IMR-90 (cell line): ENCODE measurements around the gene HOXA5. TPM values are rescaled to one million over a fixed set of nuclear protein-coding genes. Genes with fewer than 3 reads are reported as not detected.

ENCODE experiments used
- ATAC-seq: fragments of 200-7000 bp; cut with Tn5 transposase; 2 replicates; pipeline ENCODE4 v1.9.1; 2020; ENCODE audit warnings: low read depth, mild to moderate bottlenecking, moderate library complexity
- BruUV-seq: library from RNA; stranded (reverse); fragments of 400-500 nt; replicated peaks from 2 replicates; lab custom pipeline; 2021; lab: Mats Ljungman, UMichigan
- CTCF ChIA-PET: fragments of 300-600 bp; formaldehyde crosslinking; extraction: SDS; loops from one replicate; lab custom pipeline; 2021; ENCODE audit warnings: antibody characterized with exemption; lab: Yijun Ruan, JAX
- POLR2A ChIA-PET: fragments of 300-600 bp; sonication (Branson Sonifier 250); formaldehyde crosslinking; loops from one replicate; lab custom pipeline; 2022; ENCODE audit warnings: antibody characterized with exemption; ENCODE audit not compliant: unreplicated experiment; lab: Charles Lee
- DNase-seq: peaks from one replicate; pipeline ENCODE4 v3.0.0; 2013
- H2AFZ ChIP-seq: replicated peaks from 2 replicates; pipeline ENCODE3; 2013; ENCODE audit warnings: low read length, mild to moderate bottlenecking; ENCODE audit not compliant: poor library complexity
- H2AK5ac ChIP-seq: 2 replicates; pipeline ENCODE4 v1.6.1; 2013; ENCODE audit warnings: low read depth, low read length, inconsistent platforms
- H2AK9ac ChIP-seq: replicated peaks from 2 replicates; pipeline ENCODE3; 2013; ENCODE audit warnings: mild to moderate bottlenecking, low read depth, low read length, moderate library complexity; ENCODE audit not compliant: poor library complexity
- H2BK120ac ChIP-seq: 2 replicates; pipeline ENCODE4 v1.6.1; 2013; ENCODE audit warnings: low read depth, low read length, inconsistent platforms
- H2BK15ac ChIP-seq: 3 replicates; pipeline ENCODE4 v1.6.1; 2013; ENCODE audit warnings: low read depth, low read length, inconsistent platforms
- H2BK20ac ChIP-seq: 2 replicates; pipeline ENCODE4 v1.6.1; 2013; ENCODE audit warnings: low read depth, mild to moderate bottlenecking, inconsistent platforms, low read length, moderate library complexity
- H2BK5ac ChIP-seq: 2 replicates; pipeline ENCODE4 v1.6.1; 2013; ENCODE audit warnings: mild to moderate bottlenecking, low read depth, low read length, inconsistent platforms; ENCODE audit not compliant: poor library complexity, severe bottlenecking
- H3K14ac ChIP-seq: replicated peaks from 2 replicates; pipeline ENCODE4 v1.6.1; 2013; ENCODE audit warnings: low read depth, low read length, inconsistent platforms
- H3K18ac ChIP-seq: 2 replicates; pipeline ENCODE4 v1.6.1; 2013; ENCODE audit warnings: low read depth, low read length, control low read depth
- H3K23ac ChIP-seq: 2 replicates; pipeline ENCODE4 v1.6.1; 2013; ENCODE audit warnings: low read depth, low read length, inconsistent platforms
- H3K27ac ChIP-seq: 2 replicates; pipeline ENCODE4 v1.5.1; 2013; ENCODE audit warnings: mild to moderate bottlenecking, control low read depth, low read length; ENCODE audit not compliant: insufficient read depth
- H3K27me3 ChIP-seq: 2 replicates; pipeline ENCODE4 v1.6.1; 2013; ENCODE audit warnings: low read length; ENCODE audit not compliant: control insufficient read depth, insufficient read depth
- H3K36me3 ChIP-seq: 2 replicates; pipeline ENCODE4 v1.6.1; 2013; ENCODE audit warnings: low read length, mixed read lengths; ENCODE audit not compliant: control insufficient read depth, insufficient read depth
- H3K4ac ChIP-seq: 2 replicates; pipeline ENCODE4 v1.6.1; 2013; ENCODE audit warnings: low read depth, low read length, inconsistent platforms
- H3K4me1 ChIP-seq: 2 replicates; pipeline ENCODE4 v1.6.1; 2013; ENCODE audit warnings: low read length, mixed read lengths; ENCODE audit not compliant: control insufficient read depth, insufficient read depth
- H3K4me2 ChIP-seq: 2 replicates; pipeline ENCODE4 v1.6.1; 2013; ENCODE audit warnings: low read depth, mild to moderate bottlenecking, control low read depth, low read length, moderate library complexity
- H3K4me3 ChIP-seq: 2 replicates; pipeline ENCODE4 v1.5.1; 2013; ENCODE audit warnings: low read depth, mild to moderate bottlenecking, control low read depth, low read length, moderate library complexity; ENCODE audit not compliant: insufficient read depth
- H3K56ac ChIP-seq: 2 replicates; pipeline ENCODE4 v1.6.1; 2013; ENCODE audit warnings: low read length, inconsistent platforms; ENCODE audit not compliant: insufficient read depth; ENCODE audit errors: extremely low read depth
- H3K79me1 ChIP-seq, 2 experiments: 2 replicates each; pipeline ENCODE4 v1.6.1; 2013; ENCODE audit warnings: low read length in 2 of 2, inconsistent platforms in 1 of 2, low read depth in 1 of 2
- H3K9ac ChIP-seq: 2 replicates; pipeline ENCODE4 v1.6.1; 2013; ENCODE audit warnings: low read depth, low read length, control low read depth
- H3K9me1 ChIP-seq: 2 replicates; pipeline ENCODE4 v1.6.1; 2013; ENCODE audit warnings: low read length, inconsistent platforms; ENCODE audit not compliant: insufficient read depth
- H3K9me3 ChIP-seq: 2 replicates; pipeline ENCODE4 v1.6.1; 2013; ENCODE audit warnings: low read length; ENCODE audit not compliant: control insufficient read depth, insufficient read depth
- H4K20me1 ChIP-seq: 2 replicates; pipeline ENCODE4 v1.6.1; 2013; ENCODE audit warnings: low read length, inconsistent platforms; ENCODE audit not compliant: insufficient read depth
- H4K5ac ChIP-seq: 2 replicates; pipeline ENCODE4 v1.6.1; 2013; ENCODE audit warnings: mild to moderate bottlenecking, low read depth, low read length, control low read depth
- H4K8ac ChIP-seq, 2 experiments: 2 replicates each; pipeline ENCODE4 v1.6.1; 2013; ENCODE audit warnings: low read depth in 2 of 2, low read length in 2 of 2, control low read depth in 1 of 2, inconsistent platforms in 1 of 2
- H4K91ac ChIP-seq: 2 replicates; pipeline ENCODE4 v1.6.1; 2013; ENCODE audit warnings: low read depth, low read length, inconsistent platforms; ENCODE audit not compliant: insufficient read depth
- BHLHE40 ChIP-seq: fragments of 150-350 bp; IDR thresholded peaks from 2 replicates; pipeline ENCODE4 v1.6.1; 2016; ENCODE audit warnings: mild to moderate bottlenecking, low read depth, low read length
- CEBPB ChIP-seq: IDR thresholded peaks from 2 replicates; pipeline ENCODE4 v1.6.1; 2012; ENCODE audit warnings: low read depth, low read length, improper control_type of control experiment
- CHD1 ChIP-seq: IDR thresholded peaks from 2 replicates; pipeline ENCODE4 v1.6.1; 2012; ENCODE audit warnings: low read depth, low read length, improper control_type of control experiment
- CTCF ChIP-seq: conservative IDR thresholded peaks from 2 replicates; pipeline ENCODE4 v1.5.1; 2012; ENCODE audit warnings: mild to moderate bottlenecking, low read depth, low read length, improper control_type of control experiment
- ELK1 ChIP-seq: fragments of 150-350 bp; IDR thresholded peaks from 2 replicates; pipeline ENCODE4 v1.6.1; 2016; ENCODE audit warnings: low read depth, mild to moderate bottlenecking, low read length, moderate library complexity, borderline replicate concordance
- FOS ChIP-seq: fragments of 150-350 bp; IDR thresholded peaks from 2 replicates; pipeline ENCODE4 v1.6.1; 2016; ENCODE audit warnings: low read depth, low read length
- MAFK ChIP-seq: IDR thresholded peaks from 2 replicates; pipeline ENCODE4 v1.6.1; 2012; ENCODE audit warnings: low read depth, low read length, improper control_type of control experiment
- MAZ ChIP-seq: IDR thresholded peaks from 2 replicates; pipeline ENCODE4 v1.6.1; 2012; ENCODE audit warnings: low read depth, mild to moderate bottlenecking, low read length, improper control_type of control experiment, moderate library complexity, borderline replicate concordance
- MXI1 ChIP-seq: IDR thresholded peaks from 2 replicates; pipeline ENCODE4 v1.6.1; 2012; ENCODE audit warnings: low read depth, mild to moderate bottlenecking, low read length, moderate library complexity, borderline replicate concordance
- NFE2L2 ChIP-seq: fragments of 150-350 bp; IDR thresholded peaks from 2 replicates; pipeline ENCODE4 v1.6.1; 2016; ENCODE audit warnings: low read depth, mild to moderate bottlenecking, low read length
- POLR2A ChIP-seq: IDR thresholded peaks from 2 replicates; pipeline ENCODE4 v1.6.1; 2012; ENCODE audit warnings: mild to moderate bottlenecking, low read depth, low read length
- RAD21 ChIP-seq: IDR thresholded peaks from 2 replicates; pipeline ENCODE4 v1.6.1; 2012; ENCODE audit warnings: low read length, improper control_type of control experiment
- RCOR1 ChIP-seq: IDR thresholded peaks from 2 replicates; pipeline ENCODE4 v1.6.1; 2012; ENCODE audit warnings: mild to moderate bottlenecking, low read length, improper control_type of control experiment; ENCODE audit not compliant: insufficient replicate concordance
- RFX5 ChIP-seq: IDR thresholded peaks from 2 replicates; pipeline ENCODE4 v1.8.0; 2012; ENCODE audit warnings: low read depth, mild to moderate bottlenecking, low read length, moderate library complexity
- SMC3 ChIP-seq: fragments of 150-350 bp; IDR thresholded peaks from 2 replicates; pipeline ENCODE4 v1.6.1; 2016; ENCODE audit warnings: low read depth, mild to moderate bottlenecking, antibody characterized with exemption, low read length, moderate library complexity
- WGBS, 2 experiments: methylation state at CpG; one replicate each; pipeline versions ENCODE4 v1.1.5 to v1.1.7; 2013; ENCODE audit warnings: missing lambda C conversion rate in 2 of 2; ENCODE audit not compliant: insufficient read length in 1 of 2; ENCODE audit errors: extremely low coverage in 2 of 2; 5-methylcytosine and 5-hydroxymethylcytosine counted together
- dilution Hi-C: fragments of 300-500 bp; cut with HindIII; formaldehyde crosslinking; loops from one replicate; pipeline ENCODE4 v1.14.3; 2018; ENCODE audit warnings: low sequenced_read_pairs; ENCODE audit not compliant: unreplicated experiment
- in situ Hi-C: fragments of 300-500 bp; cut with MboI; formaldehyde crosslinking; loops from 3 replicates; pipeline ENCODE4 v1.14.3; 2019; ENCODE audit warnings: low sequenced_read_pairs, inconsistent platforms, mixed read lengths
- intact Hi-C: fragments of 100-400 bp; cut with micrococcal nuclease; formaldehyde crosslinking; loops from 2 replicates; pipeline ENCODE4 v1.10.0; 2022
- polyA plus RNA-seq, 3 experiments: library from polyadenylated mRNA; depleted of rRNA; stranded (reverse); fragments of >200 nt; gene quantifications; 2 replicates each; pipeline ENCODE4 v1.2.3, GENCODE V29; 2012; ENCODE audit warnings: low replicate concordance in 1 of 3
- total RNA-seq: library from RNA; depleted of rRNA; stranded (reverse); fragments of >200 nt; gene quantifications from 2 replicates; pipeline ENCODE4 v1.2.3, GENCODE V29; 2012

Gene HOXA5
- total and polyA plus RNA-seq, 2 of the 4 experiments (the other 2 are of a cell fraction) = 19.9 to 29.4 TPM

DNA sequence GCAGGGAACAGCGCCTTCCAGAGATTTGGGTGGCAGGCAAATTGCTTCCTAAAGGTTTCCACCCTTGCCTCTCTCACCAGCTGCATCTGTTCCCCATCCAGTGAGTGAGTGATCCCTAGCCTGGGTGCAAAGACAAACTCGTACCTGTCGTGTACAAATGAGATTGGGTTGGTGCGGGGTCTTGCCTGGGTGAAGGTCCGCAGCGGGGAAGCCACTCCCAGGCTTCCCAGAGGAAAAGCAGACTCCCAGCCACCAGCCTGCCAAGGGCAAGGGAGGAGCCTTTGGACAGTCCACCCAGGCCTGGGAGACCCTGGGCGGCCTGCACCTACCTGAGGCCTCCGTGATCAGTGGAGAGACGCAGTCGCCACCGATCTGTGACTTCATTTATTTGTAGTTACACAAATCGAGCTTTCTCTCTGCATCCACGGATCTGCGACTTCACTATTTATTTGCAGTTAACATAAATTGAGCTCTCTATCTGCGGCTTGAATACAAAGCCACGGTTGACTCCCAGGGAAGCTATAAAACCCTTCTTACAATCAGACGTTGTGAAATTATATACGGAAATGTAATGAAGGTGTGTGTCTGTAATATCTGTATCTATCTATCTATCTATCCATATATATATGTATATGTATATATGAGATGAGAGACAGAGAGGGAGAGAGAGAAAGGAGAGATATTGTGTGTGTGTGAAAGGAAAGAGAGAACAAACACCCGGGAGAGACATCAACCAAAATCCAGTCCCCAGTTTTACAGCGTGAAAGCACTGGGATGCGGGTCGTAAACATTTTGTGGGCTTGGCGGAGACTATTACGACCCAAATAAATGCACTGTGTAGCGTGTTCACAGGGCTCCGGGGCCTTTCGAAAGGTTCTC is 16.0 kb upstream of the HOXA5 start:
- no peak for DNase-seq
- Histone ChIP-seq H2AK9ac (no peak overlapping the region), H3K18ac (no peak overlapping the region), H2BK120ac (no peak overlapping the region), H3K36me3 (no peaks in the 10 kb centered on the region), H4K8ac (no peak overlapping the region), H3K4me3 (no peak overlapping the region), H2BK5ac (no peak overlapping the region), H3K4me2 (no peak overlapping the region), H2AFZ (peak overlapping the region; percentile 14), H3K9ac (no peak overlapping the region), H2BK15ac (no peak overlapping the region), H3K9me3 (no peaks in the 10 kb centered on the region), H2AK5ac (no peak overlapping the region), H3K56ac (no peak overlapping the region), H3K4ac (no peak overlapping the region), H3K23ac (no peak overlapping the region), H4K5ac (no peak overlapping the region), H3K4me1 (peaks cover 1% of the 10 kb centered on the region; the same call in 1 of the 2 replicates), H3K27ac (no peak overlapping the region), H3K79me1 (0 out of 4 replicates have a peak, but pooled peaks cover 0 to 4% of the 10 kb centered on the region in 2 experiments), H3K9me1 (no peaks in the 10 kb centered on the region), H3K14ac (no peak overlapping the region), H3K27me3 (peaks cover 16% of the 10 kb centered on the region), H4K20me1 (no peaks in the 10 kb centered on the region), H4K91ac (no peak overlapping the region), H2BK20ac (no peak overlapping the region)
- ATAC-seq = no peak
- intact Hi-C loops = loop anchor here (2.0 to 10.0 kb wide), 3 partner anchors 957 to 1905 kb away; partner anchors contain the start of genes CBX3 and HNRNPA2B1
- no TSS peak for BruUV-seq
- 99% methylated on average over 13 of the region's 27 CpGs; no CpG with 5 or more reads in 1 of the 2 experiments for WGBS, 2 experiments
- ChIA-PET POLR2A (no interaction called here), CTCF (interaction anchor here (1.3 kb wide), 1 partner anchor 790 kb away, joined by 4 read pairs; no protein-coding TSS in a partner anchor)
- dilution Hi-C loops = no loop called here
- in situ Hi-C loops = loop anchor here (5.0 kb wide), 2 partner anchors 792 to 1307 kb away; no protein-coding TSS in a partner anchor
- TF ChIP-seq CEBPB = no peak
- TF ChIP-seq MAZ = no peak
- TF ChIP-seq FOS = no peak
- TF ChIP-seq ELK1 = no peak
- no peak for TF ChIP-seq SMC3
- TF ChIP-seq RFX5 = no peak
- no peak for TF ChIP-seq CHD1
- no peak for TF ChIP-seq POLR2A
- no peak for TF ChIP-seq NFE2L2
- no peak for TF ChIP-seq MAFK
- no peak for TF ChIP-seq RCOR1
- no peak for TF ChIP-seq MXI1
- TF ChIP-seq BHLHE40 = no peak
- no peak for TF ChIP-seq RAD21
- TF ChIP-seq CTCF = no peak
